LNCAP (cell line): ENCODE results near the gene CLPTM1L.

Source experiments
- CTCF ChIP-seq: fragments of 450-650 bp; IDR thresholded peaks from 2 replicates; pipeline ENCODE4 v1.5.1; 2017; ENCODE audit warnings: mild to moderate bottlenecking

The CLPTM1L gene

GRCh38 chr5:1390333-1390732 is 45.4 kb upstream of the CLPTM1L start:
- no peak for TF ChIP-seq CTCF

- TF ChIP-seq CTCF, result no peak
Measured at GRCh38 chr5:1388383-1388967, 43.6 kb upstream of the CLPTM1L start.

GRCh38 chr5:1387876-1388275 is 43.0 kb upstream of the CLPTM1L start:
- no peak for TF ChIP-seq CTCF

GRCh38 chr5:1387059-1387755 is 42.3 kb upstream of the CLPTM1L start:
- TF ChIP-seq CTCF, result no peak

GRCh38 chr5:1386274-1386717 is 41.4 kb upstream of the CLPTM1L start:
- TF ChIP-seq CTCF, result no peak

- TF ChIP-seq CTCF, result no peak
Measured at GRCh38 chr5:1385395-1386273, 40.7 kb upstream of the CLPTM1L start.

- TF ChIP-seq CTCF, result no peak
Measured at GRCh38 chr5:1384521-1384920, 39.6 kb upstream of the CLPTM1L start.
